Lung (tissue), 12 donors: ENCODE measurements around the gene GNA12. TPM values are rescaled to one million over a fixed set of nuclear protein-coding genes. Genes with fewer than 3 reads are reported as not detected.

Experiments
- ATAC-seq: fragments of 200-7000 bp; cut with Tn5 transposase; one replicate; pipeline ENCODE4 v1.9.1; 2020; ENCODE audit warnings: moderate number of reproducible peaks; ENCODE audit not compliant: insufficient read depth, low FRiP score
- DNase-seq, 3 donors: peaks; one replicate each; pipeline ENCODE4 v3.0.0-alpha.2; 2013 to 2017
- H3K27ac ChIP-seq, 2 donors: one replicate each; pipeline ENCODE4 v1.5.1; 2013; ENCODE audit warnings: mild to moderate bottlenecking in 2 of 2, moderate library complexity in 2 of 2, control low read depth in 1 of 2, inconsistent platforms in 1 of 2, low read depth in 1 of 2, low read length in 1 of 2
- H3K27me3 ChIP-seq, 3 donors: one replicate each; pipeline ENCODE4 v1.5.1; 2013; ENCODE audit warnings: low read length in 2 of 3; ENCODE audit not compliant: control insufficient read depth in 3 of 3, insufficient read depth in 3 of 3
- H3K36me3 ChIP-seq, 4 donors: one replicate each; pipeline ENCODE4 v1.5.1; 2013; ENCODE audit warnings: low read length in 4 of 4, mild to moderate bottlenecking in 1 of 4, moderate library complexity in 1 of 4; ENCODE audit not compliant: control insufficient read depth in 4 of 4, insufficient read depth in 4 of 4
- H3K4me1 ChIP-seq, 5 donors: one replicate each; pipeline ENCODE4 v1.5.1; 2013; ENCODE audit warnings: low read length in 5 of 5, mild to moderate bottlenecking in 2 of 5, moderate library complexity in 1 of 5; ENCODE audit not compliant: control insufficient read depth in 5 of 5, insufficient read depth in 5 of 5
- H3K4me3 ChIP-seq: one replicate; pipeline ENCODE4 v1.5.1; 2013; ENCODE audit warnings: mild to moderate bottlenecking, control low read depth, moderate library complexity
- H3K9ac ChIP-seq, 2 donors: one replicate each; pipeline ENCODE4 v1.5.1; 2013; ENCODE audit warnings: low read length in 2 of 2, control low read depth in 1 of 2; ENCODE audit not compliant: insufficient read depth in 1 of 2
- H3K9me3 ChIP-seq, 4 donors: one replicate each; pipeline ENCODE4 v1.5.1; 2013; ENCODE audit warnings: low read length in 3 of 4, mild to moderate bottlenecking in 1 of 4, moderate library complexity in 1 of 4; ENCODE audit not compliant: control insufficient read depth in 4 of 4, insufficient read depth in 3 of 4
- WGBS, 2 donors: extraction: QIAGEN DNeasy Blood & Tissue Kit; methylation state at CpG; one replicate each; pipeline ENCODE4 v1.1.7; 2013; 5-methylcytosine and 5-hydroxymethylcytosine counted together
- polyA plus RNA-seq, 2 donors: library from polyadenylated mRNA; stranded (reverse); fragments of 200-250 nt; gene quantifications; one replicate each; pipeline ENCODE4 v1.2.1, GENCODE V29; 2013
- total RNA-seq, 2 donors: library from RNA; depleted of rRNA in 1 of 2; stranded (reverse); fragments of >200 nt in 1 of 2; gene quantifications; one replicate each; pipeline ENCODE4 v1.2.1, GENCODE V29; 2014 to 2021
- TF ChIP-seq, protein P1 (sequence below): IDR thresholded peaks from 2 replicates; pipeline ENCODE4 v1.5.1; 2012; ENCODE audit warnings: mild to moderate bottlenecking; ENCODE audit errors: control extremely low read depth, extremely low read depth
- donor health status: control.
- donor health status: control.
- donor health status: Bipolar disorder and iron deficiency.
- donor health status: healthy.
- donor health status: DM: yes; HTN: yes; CAD: no.

GNA12 gene
- total and polyA plus RNA-seq, 4 donors: 11.0 to 51.9 (median 33.5) TPM

DNA sequence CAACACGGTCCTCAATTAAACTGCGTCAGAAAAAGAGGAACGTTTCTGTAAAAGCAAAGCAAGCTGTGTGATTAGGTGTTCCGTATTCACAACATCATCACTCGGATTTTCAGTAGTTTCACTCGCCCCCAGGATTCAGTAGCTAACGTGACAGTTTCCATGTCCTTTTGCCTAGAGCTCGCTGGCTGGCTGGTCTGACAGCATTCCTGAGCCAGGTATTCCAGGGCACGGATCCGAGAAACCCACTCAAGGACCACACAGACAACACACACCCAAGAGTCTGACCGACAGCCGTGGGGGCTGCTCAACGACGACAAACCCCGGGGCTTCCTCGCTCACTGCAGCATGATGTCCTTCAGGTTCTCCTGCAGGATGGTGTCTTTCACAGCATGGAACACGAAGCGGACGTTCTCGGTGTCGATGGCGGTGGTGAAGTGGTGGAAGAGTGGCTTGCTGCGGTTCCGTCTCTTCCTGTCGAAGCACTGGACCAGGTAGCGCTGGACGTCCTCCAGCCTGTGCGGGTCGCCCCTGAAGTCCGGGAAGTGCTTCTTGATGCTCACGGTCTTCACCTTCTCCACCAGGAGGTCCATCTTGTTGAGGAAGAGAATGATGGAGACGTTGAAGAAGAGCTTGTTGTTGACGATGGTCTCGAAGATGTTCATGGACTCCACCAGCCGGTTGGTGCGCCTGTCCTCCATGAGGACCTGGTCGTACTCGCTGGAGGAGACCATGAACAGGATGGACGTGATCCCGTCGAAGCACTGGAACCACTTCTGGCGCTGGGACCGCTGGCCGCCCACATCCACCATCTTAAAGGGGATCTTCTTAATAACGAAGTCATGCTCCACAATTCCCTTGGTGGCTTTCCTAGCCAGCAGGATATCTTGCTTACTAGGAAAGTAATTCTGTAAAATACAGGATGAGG is 113.0 kb downstream of the GNA12 start:
- WGBS, 2 donors: 87 to 90% methylated on average over 45 of the region's 45 CpGs
- no peaks in the 10 kb centered on the region for H3K27me3 ChIP-seq
- H3K36me3 ChIP-seq: peaks cover 6 to 18% (median 15%) of the 10 kb centered on the region in 4 donors
- ATAC-seq (no peak), DNase-seq (peak; percentile 54 to 78 (median 72))
- no peak overlapping the region for H3K9ac ChIP-seq
- H3K9me3 ChIP-seq: peaks cover 0 to 3% (median 0%) of the 10 kb centered on the region in 4 donors
- no peak overlapping the region for H3K4me3 ChIP-seq
- peak overlapping the region in 1 of 2 donors; percentile 11 for H3K27ac ChIP-seq
- TF ChIP-seq, protein P1, sequence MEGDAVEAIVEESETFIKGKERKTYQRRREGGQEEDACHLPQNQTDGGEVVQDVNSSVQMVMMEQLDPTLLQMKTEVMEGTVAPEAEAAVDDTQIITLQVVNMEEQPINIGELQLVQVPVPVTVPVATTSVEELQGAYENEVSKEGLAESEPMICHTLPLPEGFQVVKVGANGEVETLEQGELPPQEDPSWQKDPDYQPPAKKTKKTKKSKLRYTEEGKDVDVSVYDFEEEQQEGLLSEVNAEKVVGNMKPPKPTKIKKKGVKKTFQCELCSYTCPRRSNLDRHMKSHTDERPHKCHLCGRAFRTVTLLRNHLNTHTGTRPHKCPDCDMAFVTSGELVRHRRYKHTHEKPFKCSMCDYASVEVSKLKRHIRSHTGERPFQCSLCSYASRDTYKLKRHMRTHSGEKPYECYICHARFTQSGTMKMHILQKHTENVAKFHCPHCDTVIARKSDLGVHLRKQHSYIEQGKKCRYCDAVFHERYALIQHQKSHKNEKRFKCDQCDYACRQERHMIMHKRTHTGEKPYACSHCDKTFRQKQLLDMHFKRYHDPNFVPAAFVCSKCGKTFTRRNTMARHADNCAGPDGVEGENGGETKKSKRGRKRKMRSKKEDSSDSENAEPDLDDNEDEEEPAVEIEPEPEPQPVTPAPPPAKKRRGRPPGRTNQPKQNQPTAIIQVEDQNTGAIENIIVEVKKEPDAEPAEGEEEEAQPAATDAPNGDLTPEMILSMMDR: no peak
- peaks cover 8 to 39% (median 19%) of the 10 kb centered on the region in 5 donors for H3K4me1 ChIP-seq

DNA sequence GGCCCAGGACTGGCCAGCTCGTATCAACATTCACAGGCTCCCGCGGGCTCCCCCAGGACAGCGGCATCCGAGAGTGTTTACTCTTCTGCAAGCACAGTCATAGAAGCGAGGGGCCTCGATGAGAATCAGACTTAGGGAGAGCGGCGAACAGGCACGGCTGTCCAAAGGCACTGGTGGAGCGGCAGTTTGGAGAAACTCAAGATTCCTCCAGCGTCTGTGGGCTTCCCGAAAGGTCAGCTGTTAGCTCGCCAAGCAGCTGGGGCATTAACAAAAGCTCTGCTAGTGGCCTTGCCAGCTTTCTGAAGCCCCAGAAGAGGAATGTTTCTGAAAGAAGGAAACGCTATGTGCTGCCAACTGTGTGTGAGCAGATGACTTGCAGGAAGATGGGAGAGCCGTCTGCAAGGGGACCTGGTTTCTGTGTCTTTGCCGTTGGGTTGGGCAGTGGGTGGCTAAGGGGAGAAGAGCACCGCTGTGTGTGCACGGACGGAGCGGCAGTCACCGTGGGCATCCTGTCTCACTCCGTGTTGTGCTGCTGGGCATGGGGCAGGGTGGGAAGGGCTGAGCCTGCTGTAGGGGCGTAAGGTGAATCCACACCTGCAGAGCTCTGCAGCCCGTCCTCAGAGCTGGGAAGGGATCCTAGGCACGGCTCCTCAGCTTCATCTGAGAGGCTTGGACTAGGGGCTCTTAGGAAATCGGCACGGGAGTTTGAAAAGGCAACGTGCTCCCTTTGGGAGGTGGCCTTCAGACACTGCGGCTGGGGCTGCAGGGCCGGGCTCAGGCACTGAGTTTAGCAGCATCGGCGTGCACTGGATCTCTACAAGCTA is 114.0 kb downstream of the GNA12 start:
- Histone ChIP-seq H3K9ac (peak overlapping the region; percentile 17 to 18), H3K4me1 (peaks cover 8 to 32% (median 19%) of the 10 kb centered on the region in 5 donors), H3K36me3 (peaks cover 6 to 18% (median 15%) of the 10 kb centered on the region in 4 donors), H3K9me3 (peaks cover 0 to 3% (median 0%) of the 10 kb centered on the region in 4 donors), H3K27me3 (no peaks in the 10 kb centered on the region), H3K4me3 (no peak overlapping the region), H3K27ac (no peak overlapping the region)
- peak; percentile 71 to 77 (median 73) for DNase-seq
- TF ChIP-seq, protein P1: no peak
- WGBS, 2 donors: 59 to 74% methylated on average over 33 of the region's 33 CpGs
- no peak for ATAC-seq

DNA sequence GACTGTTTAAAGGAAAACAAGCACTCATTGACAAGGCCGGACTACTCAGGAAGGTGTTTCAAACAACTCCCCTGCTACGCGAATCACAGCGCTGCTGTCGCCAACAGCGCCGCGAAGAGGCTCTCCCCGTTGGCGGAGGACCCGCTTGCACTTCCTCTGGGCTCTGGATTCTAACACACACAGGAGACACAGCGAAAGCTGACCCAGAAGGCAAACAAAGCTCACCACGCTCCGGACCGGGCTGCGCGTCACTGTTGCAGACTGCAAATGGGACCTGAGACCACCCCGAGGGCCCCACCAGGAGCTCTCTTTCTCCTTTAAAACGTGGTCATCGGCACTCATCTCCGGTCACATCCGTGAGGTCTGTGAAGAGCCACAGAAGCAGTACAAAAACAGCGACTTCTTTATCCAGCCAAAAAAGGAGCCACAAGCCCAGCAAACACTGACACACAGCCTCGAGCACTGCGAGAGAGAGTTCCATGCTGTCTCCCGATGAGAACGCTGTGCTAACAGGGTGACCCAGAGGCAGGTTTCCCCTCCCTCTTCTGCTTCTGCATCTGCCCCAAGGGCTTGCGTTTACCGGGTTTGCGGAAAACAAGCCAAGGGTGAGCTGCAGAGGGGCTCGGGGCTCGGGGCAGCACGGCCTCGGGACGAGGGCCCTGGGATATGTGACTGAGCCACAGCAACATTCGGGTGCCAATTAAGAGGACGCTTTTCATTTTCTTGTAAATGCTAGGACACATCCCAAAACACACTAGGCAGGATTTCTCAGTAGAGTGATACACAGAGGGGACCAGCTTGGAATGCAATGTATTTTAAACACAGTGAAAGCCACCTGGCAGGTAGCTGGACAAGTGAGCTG is 114.8 kb downstream of the GNA12 start:
- 73 to 74% methylated on average over 37 of the region's 37 CpGs for WGBS, 2 donors
- Histone ChIP-seq H3K9ac (peak overlapping the region in 1 of 2 donors; percentile 18), H3K36me3 (peaks cover 6 to 24% (median 17%) of the 10 kb centered on the region in 4 donors), H3K27me3 (no peaks in the 10 kb centered on the region), H3K4me3 (no peak overlapping the region), H3K4me1 (peaks cover 8 to 26% (median 19%) of the 10 kb centered on the region in 5 donors), H3K9me3 (peaks cover 0 to 3% (median 0%) of the 10 kb centered on the region in 4 donors), H3K27ac (peak overlapping the region in 1 of 2 donors; percentile 23)
- DNase-seq (peak; percentile 64 to 84 (median 70)), ATAC-seq (no peak)
- TF ChIP-seq, protein P1: no peak
